ENCODE data around the gene CYP4F2. TPM values are rescaled to one million over a fixed set of nuclear protein-coding genes. Genes with fewer than 3 reads are reported as not detected.
"Not testable (repeated sequence)": the region's sequence is repeated elsewhere in the genome, so short reads cannot be mapped to it uniquely, and the experiment has no call there.

The CYP4F2 gene
- total RNA-seq, 4 donors from 2014 or later = not detected

GRCh38 chr19:15936173-15936572 lies 38.3 kb upstream of the CYP4F2 start:
- no peak overlapping the region for H3K4me3 ChIP-seq
- H3K27me3 ChIP-seq = peaks cover 0 to 3% of the 10 kb centered on the region in 2 donors
- WGBS, 2 donors = 62 to 74% methylated on average over 3 of the region's 3 CpGs
- TF ChIP-seq POLR2A (IDR thresholded peaks at IDR 0.05) (no peak), EP300 (IDR thresholded peaks at IDR 0.05) (no peak), CTCF (IDR thresholded peaks at IDR 0.05) (no peak)
- H3K27ac ChIP-seq = no peak overlapping the region
- H3K9me3 ChIP-seq = peaks cover 0 to 5% (median 0%) of the 10 kb centered on the region in 4 donors
- peaks cover 0 to 20% (median 0%) of the 10 kb centered on the region in 4 donors for H3K4me1 ChIP-seq
- no peaks in the 10 kb centered on the region for H3K36me3 ChIP-seq
- no peak for DNase-seq (ENCODE audit: low spot score in 2 of 2)

DNA sequence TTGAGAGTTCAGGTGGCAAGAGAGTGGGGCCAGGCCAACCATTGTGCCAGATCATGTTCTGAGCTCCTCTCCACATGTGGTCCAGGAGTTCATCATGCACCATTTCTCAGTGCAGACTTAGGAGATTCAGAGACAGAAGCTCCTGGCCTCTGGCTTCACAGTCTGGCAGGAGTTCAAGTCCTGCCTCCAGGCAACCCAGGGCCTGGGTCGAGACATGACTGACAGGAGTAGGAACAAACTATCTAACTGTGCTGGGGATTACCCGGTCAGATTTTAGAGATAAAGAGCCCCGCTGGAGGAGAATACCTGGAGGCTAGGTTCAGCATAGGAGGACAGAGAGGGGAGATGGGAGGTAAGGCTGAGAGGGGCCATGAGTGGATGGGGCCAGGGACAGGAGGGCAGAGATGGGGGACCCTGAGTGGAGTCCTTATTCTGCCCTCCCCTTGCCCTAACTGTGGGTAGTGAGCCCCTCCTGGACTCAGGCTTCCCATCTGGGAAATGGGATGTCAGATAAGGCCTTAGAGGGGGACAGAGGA lies 37.4 kb upstream of the CYP4F2 start:
- Histone ChIP-seq H3K9me3 (peaks cover 0 to 5% (median 0%) of the 10 kb centered on the region in 4 donors), H3K27me3 (peaks cover 0 to 7% of the 10 kb centered on the region in 2 donors), H3K36me3 (no peaks in the 10 kb centered on the region), H3K4me1 (peaks cover 0 to 20% (median 0%) of the 10 kb centered on the region in 4 donors), H3K27ac (peak overlapping the region in 2 of 4 donors; percentile 82 to 87), H3K4me3 (no peak overlapping the region)
- TF ChIP-seq CTCF (IDR thresholded peaks at IDR 0.05) = no peak
- TF ChIP-seq EP300 (IDR thresholded peaks at IDR 0.05) = no peak
- no peak for TF ChIP-seq POLR2A (IDR thresholded peaks at IDR 0.05)
- 42 to 58% methylated on average over 3 of the region's 3 CpGs for WGBS, 2 donors
- no peak for DNase-seq (ENCODE audit: low spot score in 2 of 2)

DNA sequence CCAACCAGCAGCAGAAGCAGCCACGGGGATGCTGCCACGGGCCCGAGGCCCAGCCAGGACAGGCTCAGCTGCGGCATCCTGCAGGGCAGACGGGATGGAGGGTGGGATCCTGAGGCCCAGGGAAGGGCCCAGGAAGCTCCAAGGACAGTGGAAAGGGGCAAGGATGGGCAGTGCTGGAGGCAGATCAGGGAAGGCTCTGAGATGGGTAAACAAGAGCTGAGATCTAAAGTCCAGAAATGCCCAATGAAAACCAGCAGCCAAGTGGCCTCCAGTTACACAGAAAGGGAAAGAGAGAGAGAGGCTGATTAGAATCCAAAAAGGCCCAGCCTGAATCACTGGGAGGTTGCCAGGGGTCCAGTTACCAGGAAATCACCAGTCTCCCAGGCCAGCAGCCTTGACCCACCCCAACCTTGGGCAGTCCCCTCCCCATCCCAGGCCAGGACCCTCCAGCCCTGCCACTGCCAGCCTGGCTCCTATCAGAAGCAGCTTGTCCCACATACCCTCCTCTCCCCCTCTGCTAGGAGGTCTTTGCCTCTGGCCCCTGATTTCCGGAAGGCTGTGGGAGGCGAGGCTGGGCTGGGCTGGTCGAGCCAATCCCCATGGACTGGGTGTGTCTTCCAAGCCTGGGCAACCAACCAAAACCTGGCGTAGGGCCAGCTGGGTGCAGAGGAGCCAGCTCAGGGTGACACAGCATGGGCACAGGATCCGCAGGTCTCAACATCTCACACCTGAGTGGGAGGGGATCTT lies 36.6 kb upstream of the CYP4F2 start, which contains the start of gene CYP4F11:
Gene CYP4F11 (minus strand): TSS at position 198 of the 747 bp plus-strand sequence. CDS start 121 bp downstream, at position 77.
- peak in 1 of 2 donors; percentile 23 for DNase-seq (ENCODE audit: low spot score in 2 of 2)
- peaks cover 0 to 5% (median 0%) of the 10 kb centered on the region in 4 donors for H3K9me3 ChIP-seq
- peak within 1 kb of the TSS in 1 of 4 donors; percentile 34 for H3K4me3 ChIP-seq
- peaks cover 0 to 12% of the 10 kb centered on the region in 2 donors for H3K27me3 ChIP-seq
- H3K27ac ChIP-seq = peak within 1 kb of the TSS in 3 of 4 donors; percentile 32 to 87 (median 82)
- no peaks in the 10 kb centered on the region for H3K36me3 ChIP-seq
- WGBS, 2 donors = 15 to 33% methylated on average over 10 of the region's 10 CpGs
- H3K4me1 ChIP-seq = peaks cover 0 to 20% (median 0%) of the 10 kb centered on the region in 4 donors
- TF ChIP-seq CTCF (IDR thresholded peaks at IDR 0.05) (no peak), EP300 (IDR thresholded peaks at IDR 0.05) (peak in 1 of 2 donors; percentile 79)

GRCh38 chr19:15933761-15934331 lies 36.0 kb upstream of the CYP4F2 start:
- 27 to 40% methylated on average over 12 of the region's 12 CpGs for WGBS, 2 donors
- Histone ChIP-seq H3K4me3 (peak overlapping the region in 1 of 4 donors; percentile 34), H3K4me1 (peaks cover 0 to 20% (median 0%) of the 10 kb centered on the region in 4 donors), H3K27ac (peak overlapping the region in 3 of 4 donors; percentile 32 to 87 (median 82)), H3K27me3 (peaks cover 0 to 12% of the 10 kb centered on the region in 2 donors)
- not testable (repeated sequence) for DNase-seq (ENCODE audit: low spot score in 2 of 2); H3K9me3 ChIP-seq; H3K36me3 ChIP-seq

DNA sequence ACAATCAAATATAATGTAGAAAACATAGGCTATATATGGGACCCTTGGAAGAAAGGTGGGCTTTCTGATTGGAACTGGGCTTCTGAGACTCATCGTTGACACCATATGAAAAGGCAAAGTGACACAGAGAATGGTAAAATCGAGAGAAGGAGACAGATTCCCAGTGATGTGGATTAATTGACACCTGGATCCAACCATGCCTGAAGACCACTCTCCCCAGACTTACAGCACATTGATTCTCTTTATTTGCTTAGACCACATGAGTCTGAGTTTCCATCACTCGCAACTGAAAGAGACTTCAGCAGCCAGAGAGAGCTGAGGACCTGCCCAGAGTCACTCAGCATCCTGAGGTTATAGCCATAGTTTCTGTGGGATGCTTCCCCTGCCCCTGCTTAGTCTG lies 30.4 kb upstream of the CYP4F2 start:
- TF ChIP-seq CTCF (IDR thresholded peaks at IDR 0.05) (no peak), EP300 (IDR thresholded peaks at IDR 0.05) (no peak), POLR2A (IDR thresholded peaks at IDR 0.05) (no peak)
- peaks cover 0 to 9% of the 10 kb centered on the region in 2 donors for H3K27me3 ChIP-seq
- DNase-seq (ENCODE audit: low spot score in 2 of 2) = no peak
- H3K36me3 ChIP-seq = peaks cover 0 to 16% (median 0%) of the 10 kb centered on the region in 3 donors
- H3K4me3 ChIP-seq = no peak overlapping the region
- WGBS, 2 donors = 80 to 84% methylated on average over 3 of the region's 3 CpGs
- H3K9me3 ChIP-seq = no peaks in the 10 kb centered on the region
- H3K27ac ChIP-seq = no peak overlapping the region
- no peaks in the 10 kb centered on the region for H3K4me1 ChIP-seq

Data from tibial nerve (tissue), 4 donors.